Stimulated activated CD8-positive, alpha-beta memory T cell treated with anti-CD3 and anti-CD28 coated beads, Interleukin-7, amount 100 ng/mL, for 1 hour (primary cell): ENCODE data around the gene MARK1.

ENCODE experiments used
- DNase-seq, 2 donors: peaks; one replicate each; pipeline ENCODE4 v3.0.0-alpha.2; 2020; ENCODE audit warnings: low read depth in 2 of 2

Gene MARK1

DNA sequence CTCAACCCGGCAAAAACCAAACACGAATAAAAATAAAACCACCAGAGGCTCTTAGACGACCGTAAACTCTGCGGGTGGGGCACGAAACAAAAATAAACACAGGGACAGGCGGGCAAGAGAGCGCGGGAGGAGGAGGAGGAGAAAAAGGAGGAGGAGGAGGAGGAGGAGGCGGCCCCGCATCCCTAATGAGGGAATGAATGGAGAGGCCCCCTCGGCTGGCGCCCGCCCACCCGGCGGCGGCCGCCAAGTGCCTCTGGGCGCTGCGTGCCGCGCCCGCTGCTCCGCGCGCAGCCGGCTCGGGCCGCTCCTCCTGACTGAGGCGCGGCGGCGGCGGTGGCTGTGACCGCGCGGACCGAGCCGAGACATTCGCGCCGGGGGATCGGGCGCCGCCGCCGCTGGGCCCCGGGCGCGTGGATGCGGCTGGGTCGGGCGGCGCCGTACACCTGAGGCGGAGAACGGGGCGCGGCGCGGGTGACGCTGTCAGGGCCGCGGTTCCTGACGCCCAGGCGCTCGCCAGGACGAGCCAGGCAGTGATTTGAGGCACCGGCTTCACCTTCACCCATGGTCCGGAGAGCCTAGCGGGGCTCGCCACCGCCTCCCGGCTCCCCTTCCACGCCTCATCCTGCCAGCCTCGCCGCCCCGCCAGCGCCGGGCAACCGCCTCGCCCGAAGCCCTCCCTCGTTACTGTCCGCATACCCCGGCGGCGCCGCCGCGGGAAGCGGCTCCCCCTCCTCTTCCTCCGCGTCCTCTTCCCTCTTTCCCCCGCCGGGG is at the start of gene MARK1:
Gene MARK1 (plus strand): TSS at position 229 of the 771 bp plus-strand sequence. CDS start 687 bp downstream, outside the sequence.
- DNase-seq, result no peak

DNA sequence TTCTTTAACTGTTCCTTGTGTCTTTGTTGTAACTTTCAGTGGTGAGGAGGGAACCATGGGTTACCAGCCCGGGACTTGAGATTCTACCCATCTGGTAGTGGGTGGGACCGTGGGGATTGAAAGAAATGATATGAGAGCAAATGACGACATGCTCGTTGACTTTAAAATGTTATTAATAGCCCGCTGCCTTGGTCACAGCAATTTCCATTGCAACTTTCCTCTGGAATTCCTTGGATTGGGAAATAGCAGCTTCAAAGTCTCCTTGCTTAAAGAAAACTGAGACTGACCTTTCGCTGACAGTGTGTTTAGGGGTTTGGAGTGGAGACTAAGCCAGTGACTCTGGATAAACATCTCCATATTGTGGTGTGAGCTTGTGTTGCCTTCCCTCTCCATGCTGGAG is 44.2 kb upstream of the MARK1 start:
- DNase-seq, result no peak

DNA sequence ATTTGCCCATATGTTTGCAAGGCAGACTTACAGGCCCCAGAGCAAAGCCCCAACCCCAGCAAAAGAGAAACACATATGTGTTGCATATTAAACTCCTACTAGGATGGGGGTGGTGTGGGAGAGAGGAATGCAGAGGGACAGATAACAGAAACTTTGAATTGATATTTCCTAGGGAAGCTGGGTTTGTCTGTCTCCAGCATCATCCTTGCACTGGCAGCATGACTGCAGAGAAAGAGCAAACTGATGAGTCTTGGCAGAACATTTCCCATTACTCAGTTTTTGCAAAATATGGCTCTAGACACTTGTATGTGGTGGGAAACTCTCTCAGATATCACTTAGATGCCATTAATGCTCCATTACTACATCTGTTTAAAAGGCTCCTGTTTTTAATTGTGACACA is 43.8 kb upstream of the MARK1 start:
- DNase-seq, result no peak

DNA sequence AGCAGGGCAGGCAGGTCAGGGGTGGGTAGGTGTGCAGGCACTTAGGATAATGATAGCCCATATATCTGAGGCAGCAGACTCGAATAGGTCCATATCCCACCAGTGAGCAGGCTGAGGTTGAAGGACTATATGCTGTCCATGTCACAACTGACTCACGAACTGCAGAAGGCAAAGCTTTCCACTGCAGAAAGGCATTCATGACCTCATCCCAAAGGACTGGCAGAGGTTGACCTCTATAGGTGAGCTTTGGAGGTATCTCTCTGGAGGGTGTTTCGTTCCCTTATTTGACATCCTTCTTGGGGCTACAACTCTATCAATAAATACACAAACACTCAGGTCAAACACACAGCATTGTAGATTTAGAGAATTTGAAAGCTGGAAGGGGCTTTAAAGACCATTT is 42.8 kb upstream of the MARK1 start:
- no peak for DNase-seq

DNA sequence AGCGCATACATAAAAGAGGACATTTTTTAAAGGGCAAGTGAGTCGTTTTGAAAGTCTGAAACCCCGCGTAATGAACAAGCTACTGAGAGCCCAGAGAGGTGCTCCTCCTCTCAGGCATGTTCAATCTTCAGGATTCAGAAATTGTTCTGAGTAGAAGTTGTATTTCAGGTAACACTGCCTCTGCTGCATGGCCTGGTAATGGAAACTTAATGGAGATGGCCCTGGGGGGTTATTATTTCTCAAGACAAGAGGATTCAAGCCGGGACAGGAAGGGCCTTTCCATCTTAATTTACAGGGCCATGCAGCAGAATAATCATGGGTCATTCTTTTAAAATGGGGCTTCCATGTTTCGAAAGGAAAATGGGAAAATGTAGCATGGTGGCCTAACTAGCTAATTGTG is 42.1 kb upstream of the MARK1 start:
- DNase-seq, result no peak

DNA sequence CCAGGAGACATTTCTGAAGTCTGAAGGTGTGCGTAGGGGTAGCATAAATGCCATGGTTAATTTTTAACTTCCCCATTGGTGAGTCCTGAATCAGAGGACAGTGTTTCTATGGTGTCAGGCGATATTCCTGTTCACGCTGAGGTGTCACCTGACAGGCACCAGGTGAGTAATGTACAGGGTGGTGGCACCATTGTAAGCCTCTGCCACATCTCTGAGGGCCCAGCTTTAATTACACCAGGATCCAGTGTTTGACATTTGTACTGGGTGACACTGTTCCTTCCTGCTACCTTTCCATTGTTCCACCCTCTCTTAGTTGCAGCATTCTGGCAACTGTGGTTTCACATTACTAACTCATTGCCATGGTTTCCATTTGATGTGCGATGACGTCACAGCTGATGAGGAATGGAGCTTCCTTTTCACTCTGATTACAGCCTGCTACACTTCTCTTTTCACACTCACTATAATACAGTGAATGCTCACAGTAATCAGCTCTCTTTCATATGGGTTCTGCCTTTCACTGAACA is 40.6 kb upstream of the MARK1 start:
- DNase-seq, result no peak

DNA sequence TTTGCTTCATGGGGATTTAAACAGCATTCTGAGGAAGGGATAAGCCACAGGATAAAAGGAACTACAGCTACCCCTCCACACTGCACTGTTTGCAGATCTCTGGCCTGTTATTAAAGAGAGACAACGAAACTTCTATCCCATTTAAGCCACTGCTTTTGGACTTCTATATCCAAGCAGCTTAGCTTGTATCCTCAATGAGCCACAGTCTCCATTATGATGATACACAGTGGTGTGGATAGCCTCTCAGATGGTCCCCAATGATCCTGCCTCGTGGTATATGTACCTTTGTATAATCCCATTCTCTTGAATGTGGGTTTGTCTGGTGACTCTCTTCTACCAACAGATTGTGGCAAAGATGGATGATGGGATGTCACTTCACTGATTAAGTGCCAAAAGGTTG is 36.0 kb upstream of the MARK1 start:
- no peak for DNase-seq

DNA sequence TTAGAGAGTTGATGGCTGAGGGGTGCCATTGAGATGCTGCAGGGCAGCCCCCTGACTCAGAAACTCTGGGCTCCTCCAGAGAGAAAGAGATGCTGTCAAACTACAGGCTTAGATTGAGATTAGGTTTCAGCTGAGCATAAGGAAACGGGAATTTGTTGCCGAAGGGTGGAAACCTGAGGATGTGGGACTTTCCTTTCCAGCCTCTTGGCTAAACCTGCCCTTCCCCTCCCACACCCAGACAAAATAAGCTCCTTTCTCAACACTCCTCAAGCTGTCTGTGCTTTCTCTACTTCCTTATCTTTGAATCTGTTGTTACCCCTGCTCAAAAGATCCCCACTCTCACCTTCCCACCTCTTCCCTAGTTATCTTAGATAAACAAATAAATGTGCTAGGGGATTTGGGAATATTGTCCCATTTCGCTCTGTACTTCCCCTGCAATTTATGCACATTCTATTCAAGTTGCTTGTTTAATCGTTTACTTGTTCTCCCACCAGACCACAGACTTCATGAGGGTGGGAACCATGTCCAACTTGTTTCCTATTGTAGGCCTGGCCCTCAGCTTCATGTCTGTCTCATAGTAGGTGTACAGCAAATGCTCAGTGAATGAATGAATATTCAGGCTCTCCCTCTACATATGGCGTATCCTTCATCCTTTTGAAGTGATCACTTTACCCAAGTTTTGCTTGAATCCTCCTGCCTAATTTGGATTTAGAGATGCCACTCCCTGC is 30.6 kb upstream of the MARK1 start:
- no peak for DNase-seq

DNA sequence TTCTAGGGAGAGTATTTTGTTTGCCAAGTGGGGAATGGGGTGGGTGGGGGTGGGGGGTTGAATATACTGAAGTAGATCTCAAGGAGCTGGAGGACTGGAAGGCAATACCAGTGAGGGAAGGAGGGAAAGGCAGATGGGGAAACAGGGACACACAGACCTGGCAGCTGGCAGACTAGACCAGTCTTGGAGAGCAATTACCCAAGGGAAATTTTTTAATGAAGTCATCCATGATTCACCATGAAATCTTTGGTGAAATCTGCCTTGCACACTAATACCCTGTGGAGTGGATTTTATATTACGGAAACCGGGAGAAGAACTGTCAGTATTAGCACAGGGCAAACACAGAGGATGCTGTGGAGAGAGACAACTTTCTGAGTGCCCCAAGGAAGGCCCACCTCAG is 29.7 kb upstream of the MARK1 start:
- no peak for DNase-seq

DNA sequence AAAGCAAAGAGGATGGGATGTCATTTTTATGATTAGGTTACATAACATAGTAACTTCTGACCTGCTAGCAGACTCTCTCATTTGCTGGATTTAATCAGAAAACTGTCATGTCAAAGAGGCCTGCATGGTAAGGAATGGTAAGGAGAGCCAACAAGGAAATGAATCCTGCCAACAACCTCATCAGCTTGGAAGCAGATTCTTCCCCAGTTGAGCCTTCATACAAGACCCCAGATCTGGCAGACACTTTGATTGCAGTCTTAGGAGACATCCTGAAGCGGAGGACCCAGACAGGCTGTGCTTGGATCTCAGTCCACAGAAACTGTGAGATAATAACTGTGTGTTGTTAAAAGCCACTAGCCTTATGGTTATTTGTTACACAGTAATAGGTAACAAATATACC is 27.6 kb upstream of the MARK1 start:
- no peak for DNase-seq

DNA sequence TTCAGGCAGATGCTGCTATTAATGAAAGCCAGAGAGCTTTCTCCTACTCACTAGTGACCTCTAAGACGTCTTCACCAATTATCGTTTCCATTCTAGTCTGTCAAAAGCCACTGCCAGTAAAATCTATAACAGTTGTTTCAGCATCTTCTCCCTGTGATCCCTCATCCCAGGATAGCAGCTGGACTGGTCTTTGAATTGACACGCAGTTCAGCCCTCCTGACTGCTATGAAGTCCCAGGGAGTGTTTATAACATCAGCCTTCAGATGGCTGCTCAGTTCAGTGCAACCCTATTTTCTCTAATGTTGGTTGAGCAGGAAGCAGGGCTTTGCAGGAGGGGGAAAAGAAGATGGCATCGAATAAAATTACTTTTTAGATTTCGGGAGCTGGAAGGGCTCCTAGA is 23.6 kb upstream of the MARK1 start:
- DNase-seq, result no peak

DNA sequence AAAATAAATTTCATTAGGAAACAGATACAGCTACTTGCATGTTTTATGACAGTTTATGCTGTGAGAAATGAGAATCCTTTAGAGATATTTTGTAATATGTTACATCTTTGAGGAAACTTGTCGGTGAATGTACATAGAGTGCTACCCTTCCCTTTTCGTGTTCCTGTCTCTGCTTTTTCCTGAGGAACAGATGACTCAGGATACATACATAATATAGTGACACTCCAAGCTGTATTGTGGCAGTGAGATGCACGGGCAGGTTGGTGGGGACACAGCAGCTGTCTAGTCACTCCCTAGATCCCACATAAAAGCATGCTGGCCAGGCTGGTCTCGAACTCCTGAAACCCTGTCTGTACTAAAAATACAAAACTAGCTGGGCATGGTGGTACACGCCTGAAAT is 20.9 kb upstream of the MARK1 start:
- DNase-seq, result no peak

DNA sequence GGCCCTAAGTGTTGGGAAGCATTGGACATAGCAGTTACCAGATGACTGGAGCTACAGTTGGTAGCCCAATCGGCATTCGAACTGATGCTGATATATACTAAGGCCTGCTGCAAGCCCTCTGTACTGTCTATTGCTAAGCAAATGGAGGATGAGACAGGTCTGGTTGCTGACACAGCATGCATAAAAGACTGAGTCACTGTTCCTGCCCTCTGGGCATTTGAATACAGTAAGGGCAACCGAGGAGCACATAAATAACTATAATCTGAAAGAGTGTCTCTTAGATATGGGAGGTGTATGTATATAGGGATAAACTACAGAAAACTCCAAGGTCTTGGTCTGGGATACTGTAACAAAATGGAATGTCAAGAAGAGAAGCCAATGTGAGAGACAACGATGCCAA is 16.8 kb upstream of the MARK1 start:
- DNase-seq, result no peak

DNA sequence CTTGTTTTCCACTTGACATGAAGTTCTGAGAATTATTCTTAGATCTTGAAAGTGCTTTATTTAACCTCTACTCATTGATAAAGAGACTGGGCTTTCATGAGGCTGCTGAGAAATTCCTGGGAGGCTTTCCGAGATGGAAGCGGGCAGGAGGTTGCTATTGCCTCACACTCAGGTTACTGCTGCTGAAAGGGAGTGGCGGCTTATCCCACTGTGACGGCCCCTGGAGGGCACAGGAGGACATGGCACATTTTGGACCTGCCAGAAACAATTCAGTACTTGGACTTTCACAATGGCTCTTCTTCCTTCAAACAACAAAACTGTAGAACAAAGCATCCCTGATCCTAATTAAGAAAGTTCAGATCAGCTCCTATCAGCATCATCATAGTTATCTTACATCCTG is 16.2 kb upstream of the MARK1 start:
- DNase-seq, result no peak

DNA sequence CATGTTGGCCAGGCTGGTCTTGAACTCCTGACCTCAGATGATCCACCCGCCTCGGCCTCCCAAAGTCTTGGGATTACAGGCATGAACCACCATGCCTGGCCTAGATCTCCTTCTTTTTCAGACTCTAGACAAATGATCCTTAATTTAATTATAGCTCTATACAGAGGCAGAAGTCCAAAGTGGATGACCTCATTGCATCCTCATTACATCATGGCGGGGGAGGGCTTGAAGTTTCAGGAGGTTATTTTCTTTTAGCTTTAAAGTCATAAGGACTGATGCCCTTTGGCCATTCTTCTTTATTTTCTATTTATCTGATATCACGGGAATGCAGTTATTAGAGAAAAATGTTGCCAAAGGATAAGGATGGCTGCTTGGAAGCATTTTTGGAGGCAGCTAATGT is 14.1 kb upstream of the MARK1 start:
- DNase-seq, result no peak

DNA sequence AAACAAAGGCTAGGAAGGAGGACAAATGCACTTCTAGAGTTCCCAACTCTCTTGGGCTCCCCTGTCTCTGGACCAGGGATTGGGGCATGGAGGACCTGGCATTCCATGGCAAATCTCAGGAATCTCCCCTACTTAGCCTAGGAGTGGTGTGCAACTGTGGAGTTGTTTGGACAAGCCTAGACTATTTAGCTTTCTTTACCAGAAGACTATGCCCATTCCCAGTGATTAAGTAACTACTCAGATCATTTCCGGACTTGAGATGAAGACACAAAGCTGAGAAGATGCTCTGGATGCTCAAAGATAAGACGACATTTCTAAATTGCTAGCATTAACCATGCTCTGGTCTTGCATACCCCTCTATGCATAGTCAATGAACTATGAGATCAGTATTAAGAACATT is 13.7 kb upstream of the MARK1 start:
- DNase-seq, result no peak

DNA sequence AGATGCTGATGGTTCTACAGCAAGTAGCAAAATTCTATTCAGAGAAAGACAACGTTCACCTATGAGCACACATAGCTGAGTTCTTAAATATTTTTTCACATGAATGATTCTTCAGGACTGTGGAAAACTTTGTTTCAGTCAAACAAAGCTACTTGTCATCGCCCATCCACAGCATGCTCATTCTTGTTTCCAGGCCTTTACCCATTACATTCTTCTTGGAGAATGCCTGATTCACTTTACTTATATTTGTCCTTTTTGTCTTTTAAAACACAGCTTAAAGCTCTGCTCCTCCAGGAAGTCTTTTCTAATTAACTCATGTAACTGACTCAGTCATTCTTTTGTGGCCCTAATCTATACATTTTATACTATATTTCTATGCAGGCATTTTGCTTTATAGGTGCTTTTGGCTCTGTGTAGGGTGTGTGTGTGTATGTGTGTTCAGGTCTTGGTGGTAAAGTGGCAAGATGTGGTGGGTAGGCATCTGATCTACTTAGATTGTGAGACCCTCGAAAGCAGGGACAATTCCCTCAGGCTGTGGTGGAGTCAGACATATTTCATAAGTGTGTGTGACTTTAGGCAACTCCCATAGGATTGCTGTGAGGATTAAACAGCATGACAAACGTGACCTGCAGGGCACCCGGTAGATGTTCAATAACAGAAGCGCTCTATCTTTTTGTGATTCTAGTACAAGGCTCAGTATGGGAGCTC is 11.8 kb upstream of the MARK1 start:
- DNase-seq, result no peak

DNA sequence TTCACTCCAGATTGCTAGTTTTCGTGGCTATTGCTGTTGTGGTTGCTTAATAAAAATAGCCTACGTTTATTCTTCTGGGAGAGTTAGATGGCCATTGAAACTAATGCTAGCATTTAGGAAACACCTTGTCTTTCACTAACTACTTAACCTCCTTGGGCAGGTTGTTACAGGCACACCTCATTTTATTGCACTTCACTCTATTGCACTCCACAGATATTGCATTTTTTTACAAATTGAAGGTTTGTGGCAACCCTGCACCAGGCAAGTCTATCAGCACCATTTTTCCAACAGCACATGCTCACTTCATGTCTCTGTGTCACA is 11.3 kb upstream of the MARK1 start:
- DNase-seq, result no peak

DNA sequence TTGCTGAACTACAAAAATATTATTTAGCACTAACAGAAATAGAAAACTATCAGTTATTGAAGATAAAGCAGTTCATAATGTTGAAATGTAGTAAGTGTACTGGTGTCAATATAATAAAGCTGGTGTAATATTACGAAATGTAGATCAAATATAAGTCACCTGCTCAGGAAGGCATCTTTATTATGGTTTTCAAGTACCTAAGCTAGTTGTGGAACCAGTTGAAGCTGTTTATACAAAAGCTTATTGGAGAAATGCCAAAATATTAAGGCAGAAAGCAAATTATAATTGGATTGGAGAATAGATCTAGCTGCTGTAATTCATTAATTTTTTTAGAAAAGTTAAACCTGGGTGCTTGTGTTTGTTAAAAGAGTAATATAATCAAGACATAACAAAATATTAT is 6.2 kb upstream of the MARK1 start:
- DNase-seq, result no peak

DNA sequence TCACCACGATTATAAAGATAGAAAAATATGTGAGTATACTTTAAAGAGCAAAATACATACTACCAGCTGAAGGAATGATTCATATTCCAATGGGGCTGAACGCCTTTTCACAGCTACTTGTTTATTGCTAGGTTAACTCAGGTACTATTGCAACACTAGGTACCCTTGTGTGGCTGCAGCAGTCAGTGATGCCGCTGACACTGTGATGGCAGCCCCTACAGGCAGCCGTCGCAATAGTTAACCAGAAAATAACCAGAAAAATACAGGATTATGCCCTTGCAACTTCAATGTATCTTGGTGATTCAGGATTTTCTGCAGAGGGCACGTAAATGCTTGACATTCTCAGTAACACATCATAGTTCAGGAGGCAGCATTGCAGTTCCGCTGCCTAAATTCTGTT is 1.6 kb upstream of the MARK1 start:
- DNase-seq, result no peak

DNA sequence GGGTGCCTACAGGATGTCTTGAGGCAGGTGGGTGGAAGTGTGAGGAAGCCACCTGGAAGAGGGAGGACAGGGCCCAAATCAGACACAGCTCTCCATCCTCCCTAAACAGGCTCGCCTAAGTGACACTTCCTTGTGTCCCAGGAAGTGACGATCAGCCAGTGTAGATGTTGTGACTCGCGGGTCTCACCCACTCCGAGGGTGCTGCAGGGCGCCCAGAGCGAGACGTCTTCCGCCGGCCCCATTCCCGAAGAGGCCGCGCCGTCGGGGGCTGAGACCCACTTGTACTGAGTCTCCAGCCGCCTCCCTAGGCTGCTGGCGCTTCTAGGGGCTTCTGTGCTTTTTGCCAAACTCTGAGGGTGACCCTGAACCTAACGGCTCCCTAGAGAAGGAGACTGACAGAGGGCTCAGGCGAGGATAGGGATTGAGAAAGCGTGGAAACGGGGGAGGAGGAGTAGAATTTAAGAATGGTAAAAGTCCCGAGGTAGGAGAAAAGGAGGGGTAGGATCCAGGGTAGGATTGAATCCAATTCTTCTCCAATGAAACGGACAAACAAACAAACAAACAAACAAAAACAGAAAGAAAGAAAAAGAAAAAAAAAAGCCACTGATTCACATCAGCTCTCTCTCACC is 543 bp upstream of the MARK1 start:
- no peak for DNase-seq
